ENCODE results near the gene TSPAN17.

DNA sequence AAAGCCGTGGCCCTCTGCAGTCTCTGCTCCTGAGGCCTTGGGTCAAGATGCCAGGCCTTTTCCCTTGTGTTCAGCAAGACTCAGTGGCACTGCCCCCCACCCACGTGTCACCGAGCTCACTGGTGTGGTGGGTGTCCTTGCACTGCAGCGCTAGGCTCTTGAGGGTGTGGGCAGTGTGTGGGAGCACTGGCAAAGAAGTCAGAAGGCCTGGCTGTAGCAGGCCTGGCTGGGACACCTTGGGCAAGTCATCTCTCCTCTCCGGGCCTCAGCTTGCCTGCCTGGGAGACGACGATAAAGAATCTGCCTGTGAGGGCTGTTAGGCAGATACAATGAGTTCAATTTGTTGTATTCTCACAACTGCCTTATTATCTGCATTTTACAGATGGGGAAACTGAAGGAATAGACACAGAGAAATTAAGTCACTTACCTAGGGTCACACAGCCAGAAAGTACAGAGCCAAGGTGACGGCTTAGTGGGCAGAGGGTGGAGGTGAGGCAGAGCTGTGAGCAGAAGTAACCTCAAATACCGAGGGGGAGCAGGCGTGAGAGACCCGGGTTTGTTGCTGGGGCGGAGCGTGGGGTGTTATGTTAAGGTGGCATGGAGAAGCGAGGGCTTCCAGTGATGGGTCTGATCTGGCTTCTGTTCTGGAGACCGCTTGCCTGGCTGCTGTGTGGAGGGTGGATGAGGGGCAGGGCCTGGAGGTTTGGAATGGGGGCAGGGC, 1.4 kb downstream of the TSPAN17 start:
- TF ChIP-seq, protein P1, sequence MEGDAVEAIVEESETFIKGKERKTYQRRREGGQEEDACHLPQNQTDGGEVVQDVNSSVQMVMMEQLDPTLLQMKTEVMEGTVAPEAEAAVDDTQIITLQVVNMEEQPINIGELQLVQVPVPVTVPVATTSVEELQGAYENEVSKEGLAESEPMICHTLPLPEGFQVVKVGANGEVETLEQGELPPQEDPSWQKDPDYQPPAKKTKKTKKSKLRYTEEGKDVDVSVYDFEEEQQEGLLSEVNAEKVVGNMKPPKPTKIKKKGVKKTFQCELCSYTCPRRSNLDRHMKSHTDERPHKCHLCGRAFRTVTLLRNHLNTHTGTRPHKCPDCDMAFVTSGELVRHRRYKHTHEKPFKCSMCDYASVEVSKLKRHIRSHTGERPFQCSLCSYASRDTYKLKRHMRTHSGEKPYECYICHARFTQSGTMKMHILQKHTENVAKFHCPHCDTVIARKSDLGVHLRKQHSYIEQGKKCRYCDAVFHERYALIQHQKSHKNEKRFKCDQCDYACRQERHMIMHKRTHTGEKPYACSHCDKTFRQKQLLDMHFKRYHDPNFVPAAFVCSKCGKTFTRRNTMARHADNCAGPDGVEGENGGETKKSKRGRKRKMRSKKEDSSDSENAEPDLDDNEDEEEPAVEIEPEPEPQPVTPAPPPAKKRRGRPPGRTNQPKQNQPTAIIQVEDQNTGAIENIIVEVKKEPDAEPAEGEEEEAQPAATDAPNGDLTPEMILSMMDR (IDR thresholded peaks at IDR 0.05; ENCODE audit: low read depth, low read length) = no peak
- TF ChIP-seq EZH2phosphoT487 (IDR thresholded peaks at IDR 0.05; ENCODE audit: low read depth) = no peak
